ENCODE measurements around the gene ACOT8.
"Not testable (repeated sequence)": the region's sequence is repeated elsewhere in the genome, so short reads cannot be mapped to it uniquely, and the experiment has no call there.

Gene ACOT8

GRCh38 chr20:45829673-45830106 is 27.5 kb downstream of the ACOT8 start:
- ATAC-seq, H3K4me3 Mint-ChIP-seq: not testable (repeated sequence)
- peaks cover 11% of the 10 kb centered on the region for H3K4me1 Mint-ChIP-seq

DNA sequence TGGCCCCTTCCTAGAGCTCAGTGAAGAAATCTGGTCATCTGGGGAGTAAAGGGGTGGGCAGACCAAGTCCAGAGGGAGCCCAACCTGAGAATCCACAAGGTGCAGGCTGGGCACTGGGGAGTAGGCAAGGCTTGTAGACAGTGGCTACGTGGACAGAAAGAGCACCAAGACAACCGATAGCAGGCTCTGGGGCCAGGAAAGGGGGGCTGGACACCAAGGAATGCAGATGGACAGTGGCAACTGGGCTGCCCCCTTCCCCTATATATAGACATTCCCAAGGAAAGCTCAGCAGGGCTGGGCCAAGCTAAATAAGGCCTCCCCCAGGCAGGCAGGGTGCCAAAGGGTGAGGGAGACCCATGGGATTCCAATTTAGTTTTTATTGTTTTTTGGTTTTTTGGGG is 28.6 kb downstream of the ACOT8 start:
- Mint-ChIP-seq H3K27ac (no peak overlapping the region), H3K9me3 (no peaks in the 10 kb centered on the region), H3K27me3 (peaks cover 16% of the 10 kb centered on the region), H3K4me3 (no peak overlapping the region), H3K4me1 (peaks cover 20% of the 10 kb centered on the region)
- ATAC-seq (no peak), DNase-seq (no peak)

More at GRCh38 chr20:45829673-45830106, 27.5 kb downstream of the ACOT8 start:
- not testable (repeated sequence) for H3K9me3 Mint-ChIP-seq, H3K27ac Mint-ChIP-seq, H3K27me3 Mint-ChIP-seq, DNase-seq

DNA sequence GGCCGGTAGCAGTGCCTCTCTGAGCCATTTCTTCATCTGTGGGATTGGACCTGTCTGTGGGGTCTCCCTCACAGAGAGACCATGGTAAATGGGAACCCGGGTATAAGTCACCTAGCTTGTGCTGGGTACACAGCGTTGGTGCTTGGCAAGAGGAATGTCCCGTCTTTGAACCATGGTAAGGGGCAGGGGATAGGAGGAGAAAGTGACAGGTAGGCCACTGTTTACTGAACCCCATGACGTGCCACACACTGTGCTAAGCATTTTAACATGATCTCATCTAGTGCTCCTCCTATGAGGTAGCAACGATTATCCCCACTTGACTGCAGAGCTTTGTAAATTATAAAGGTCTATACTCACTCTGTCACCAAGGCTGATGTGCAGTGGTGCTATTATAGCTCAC is 29.5 kb downstream of the ACOT8 start:
- DNase-seq = no peak
- Mint-ChIP-seq H3K9me3 (no peaks in the 10 kb centered on the region), H3K27me3 (peaks cover 24% of the 10 kb centered on the region), H3K4me3 (no peak overlapping the region), H3K27ac (no peak overlapping the region), H3K4me1 (peaks cover 20% of the 10 kb centered on the region)
- ATAC-seq = no peak

GRCh38 chr20:45827030-45827652 is 30.1 kb downstream of the ACOT8 start, which contains the start of gene TNNC2:
Gene TNNC2, minus strand, starts transcription at chr20:45827312. Its CDS starts 64 bp downstream, at chr20:45827248.
- H3K9me3 Mint-ChIP-seq = no peaks in the 10 kb centered on the region
- ATAC-seq (no peak), DNase-seq (no peak)
- H3K4me1 Mint-ChIP-seq = peaks cover 23% of the 10 kb centered on the region
- H3K4me3 Mint-ChIP-seq = no peak within 1 kb of the TSS
- peaks cover 30% of the 10 kb centered on the region for H3K27me3 Mint-ChIP-seq
- no peak within 1 kb of the TSS for H3K27ac Mint-ChIP-seq

GRCh38 chr20:45826381-45827019 is 30.7 kb downstream of the ACOT8 start:
- H3K27ac Mint-ChIP-seq = no peak overlapping the region
- ATAC-seq (no peak), DNase-seq (no peak)
- no peaks in the 10 kb centered on the region for H3K9me3 Mint-ChIP-seq
- no peak overlapping the region for H3K4me3 Mint-ChIP-seq
- H3K27me3 Mint-ChIP-seq = peaks cover 35% of the 10 kb centered on the region
- H3K4me1 Mint-ChIP-seq = peaks cover 23% of the 10 kb centered on the region

DNA sequence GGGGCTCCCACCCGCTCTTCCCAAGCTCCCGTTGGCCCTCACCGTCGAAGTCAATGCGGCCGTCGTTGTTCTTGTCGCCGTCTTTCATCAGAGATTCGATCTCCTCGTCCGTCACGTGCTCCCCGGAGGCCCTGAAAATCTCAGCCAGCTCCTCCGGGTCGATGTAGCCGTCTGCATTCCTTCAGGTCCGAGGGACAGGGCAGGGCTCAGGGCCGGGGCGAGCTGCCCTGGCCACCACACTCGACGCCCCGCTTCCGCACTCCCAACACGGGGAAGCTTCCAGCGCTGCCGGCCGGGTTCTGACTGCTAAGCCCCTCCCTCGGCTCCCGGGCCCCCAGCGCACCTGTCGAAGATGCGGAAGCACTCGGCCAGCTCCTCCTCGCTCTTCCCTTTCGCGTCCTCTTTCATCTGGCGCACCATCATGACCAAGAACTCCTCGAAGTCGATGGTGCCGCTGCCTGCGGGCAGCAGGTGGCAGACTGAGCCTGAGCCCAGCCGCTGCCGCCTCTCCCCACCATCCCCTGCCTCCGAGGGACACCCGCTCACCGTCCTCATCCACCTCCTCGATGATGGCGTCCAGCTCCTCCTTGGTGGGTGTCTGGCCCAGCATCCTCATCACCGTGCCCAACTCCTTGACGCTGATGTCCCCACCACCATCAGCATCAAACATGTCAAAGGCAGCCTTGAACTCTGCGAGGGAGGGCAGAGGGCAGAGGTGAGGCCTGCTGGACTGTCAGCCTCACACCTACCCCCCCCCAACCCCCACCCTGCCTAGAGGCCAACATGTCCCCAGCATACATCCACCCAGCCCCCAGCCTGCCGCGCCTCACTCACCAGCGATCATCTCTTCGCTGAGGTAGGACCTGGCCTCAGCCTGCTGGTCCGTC is 33.0 kb downstream of the ACOT8 start:
- H3K27me3 Mint-ChIP-seq = peaks cover 43% of the 10 kb centered on the region
- peaks cover 23% of the 10 kb centered on the region for H3K4me1 Mint-ChIP-seq
- peak overlapping the region; percentile 83 for H3K4me3 Mint-ChIP-seq
- DNase-seq (peak; percentile 53 to 65), ATAC-seq (peak; percentile 89)
- H3K27ac Mint-ChIP-seq = peak overlapping the region; percentile 82 to 90
- no peaks in the 10 kb centered on the region for H3K9me3 Mint-ChIP-seq

GRCh38 chr20:45822857-45823256 is 34.3 kb downstream of the ACOT8 start:
- peak overlapping the region in 1 of 2 donors; percentile 27 for H3K4me3 Mint-ChIP-seq
- peaks cover 23% of the 10 kb centered on the region for H3K4me1 Mint-ChIP-seq
- H3K27ac Mint-ChIP-seq = no peak overlapping the region
- H3K27me3 Mint-ChIP-seq = peaks cover 43% of the 10 kb centered on the region
- ATAC-seq (peak; percentile 36), DNase-seq (no peak)
- H3K9me3 Mint-ChIP-seq = no peaks in the 10 kb centered on the region

GRCh38 chr20:45821947-45822346 is 35.2 kb downstream of the ACOT8 start:
- Mint-ChIP-seq H3K9me3 (no peaks in the 10 kb centered on the region), H3K4me1 (peaks cover 24% of the 10 kb centered on the region), H3K27ac (no peak overlapping the region), H3K4me3 (no peak overlapping the region), H3K27me3 (peaks cover 43% of the 10 kb centered on the region)
- ATAC-seq (no peak), DNase-seq (no peak)

GRCh38 chr20:45819466-45819865 is 37.7 kb downstream of the ACOT8 start:
- Mint-ChIP-seq H3K4me3 (no peak overlapping the region), H3K27ac (no peak overlapping the region), H3K27me3 (peaks cover 36% of the 10 kb centered on the region), H3K9me3 (no peaks in the 10 kb centered on the region), H3K4me1 (peaks cover 36% of the 10 kb centered on the region)
- DNase-seq (no peak), ATAC-seq (no peak)

GRCh38 chr20:45818239-45818638 is 39.0 kb downstream of the ACOT8 start:
- ATAC-seq = no peak
- Mint-ChIP-seq H3K4me1 (peaks cover 31% of the 10 kb centered on the region), H3K27ac (no peak overlapping the region), H3K9me3 (no peaks in the 10 kb centered on the region), H3K4me3 (no peak overlapping the region), H3K27me3 (peaks cover 24% of the 10 kb centered on the region)
- DNase-seq = no peak

- Mint-ChIP-seq H3K4me1 (peaks cover 31% of the 10 kb centered on the region), H3K27ac (peak overlapping the region in 1 of 2 donors; percentile 55), H3K9me3 (no peaks in the 10 kb centered on the region), H3K4me3 (no peak overlapping the region), H3K27me3 (peaks cover 17% of the 10 kb centered on the region)
- ATAC-seq (no peak), DNase-seq (no peak)
Observed at GRCh38 chr20:45817376-45818194, 39.6 kb downstream of the ACOT8 start.

DNA sequence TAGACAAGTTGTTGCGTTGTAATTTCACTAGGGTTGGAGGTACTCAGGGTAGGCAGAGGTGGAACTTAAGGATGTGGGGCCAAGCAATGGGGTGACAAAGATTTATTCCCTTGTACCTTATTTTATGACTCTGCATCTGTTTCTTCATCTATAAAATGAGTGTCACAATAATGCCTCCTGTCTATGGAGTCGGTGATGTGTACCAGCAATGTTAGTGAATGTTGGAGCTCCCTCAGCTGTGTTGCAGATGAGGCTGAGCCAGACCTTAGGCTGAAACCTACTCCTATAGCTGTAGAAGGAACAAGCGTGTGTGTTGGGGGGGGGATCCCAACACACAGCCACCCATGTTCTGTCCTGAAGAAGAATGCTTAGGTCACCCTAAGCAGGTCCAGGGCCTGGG is 40.2 kb downstream of the ACOT8 start:
- Mint-ChIP-seq H3K4me3 (no peak overlapping the region), H3K27ac (no peak overlapping the region), H3K9me3 (no peaks in the 10 kb centered on the region), H3K27me3 (peaks cover 11% of the 10 kb centered on the region), H3K4me1 (peaks cover 33% of the 10 kb centered on the region)
- ATAC-seq (no peak), DNase-seq (no peak)

- Mint-ChIP-seq H3K9me3 (no peaks in the 10 kb centered on the region), H3K27ac (no peak overlapping the region), H3K27me3 (no peaks in the 10 kb centered on the region), H3K4me1 (peaks cover 34% of the 10 kb centered on the region), H3K4me3 (no peak overlapping the region)
- no peak for DNase-seq
- ATAC-seq = no peak
Observed at GRCh38 chr20:45814314-45814713, 42.9 kb downstream of the ACOT8 start.

DNA sequence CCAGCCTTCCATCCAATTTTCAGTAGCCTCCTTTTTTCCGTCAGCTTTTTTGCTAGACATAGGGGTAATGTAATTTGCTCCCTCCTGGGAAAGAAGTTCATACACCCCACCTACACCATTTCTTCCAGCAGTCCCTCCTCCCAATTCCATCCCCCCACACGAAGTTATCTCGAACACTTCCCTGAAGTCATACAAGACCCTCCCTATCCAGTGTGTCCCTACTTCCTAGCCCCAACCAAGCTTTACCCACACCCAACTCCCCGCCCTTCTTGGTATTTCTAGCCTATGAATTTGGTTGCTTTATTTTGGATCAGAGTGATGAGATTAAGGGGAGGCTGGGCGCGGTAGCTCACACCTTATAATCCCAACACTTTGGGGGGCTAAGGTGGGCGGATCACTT is 43.7 kb downstream of the ACOT8 start:
- DNase-seq (no peak), ATAC-seq (no peak)
- H3K4me3 Mint-ChIP-seq = peak overlapping the region; percentile 95 to 96
- peak overlapping the region; percentile 97 to 99 for H3K27ac Mint-ChIP-seq
- no peaks in the 10 kb centered on the region for H3K27me3 Mint-ChIP-seq
- H3K9me3 Mint-ChIP-seq = no peaks in the 10 kb centered on the region
- peaks cover 34% of the 10 kb centered on the region for H3K4me1 Mint-ChIP-seq

DNA sequence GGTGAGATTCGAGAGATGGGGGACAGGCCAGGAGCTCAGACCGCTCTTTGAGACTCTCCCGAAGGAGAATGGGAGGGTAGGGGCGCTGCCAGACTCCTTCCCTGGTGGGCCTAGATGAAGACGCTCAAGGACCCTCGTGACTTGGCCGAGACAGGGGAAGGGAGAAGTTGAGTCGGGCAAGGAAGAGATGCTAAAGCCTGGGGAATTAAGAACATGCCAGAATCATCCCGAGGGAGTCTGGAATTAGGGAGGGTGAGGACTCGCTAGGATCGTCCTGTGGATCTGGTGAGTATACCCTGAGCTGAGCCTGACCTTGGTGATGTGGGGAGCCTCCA is 44.2 kb downstream of the ACOT8 start:
- Mint-ChIP-seq H3K9me3 (no peaks in the 10 kb centered on the region), H3K27ac (peak overlapping the region; percentile 97 to 99), H3K27me3 (no peaks in the 10 kb centered on the region), H3K4me3 (peak overlapping the region; percentile 95 to 96), H3K4me1 (peaks cover 34% of the 10 kb centered on the region)
- DNase-seq = no peak
- ATAC-seq = no peak
